Measurements from ENCODE around the gene SOCS7.
A peak's percentile ranks its signal among the peaks of the same experiment; 100 is the strongest.

SOCS7 gene

DNA sequence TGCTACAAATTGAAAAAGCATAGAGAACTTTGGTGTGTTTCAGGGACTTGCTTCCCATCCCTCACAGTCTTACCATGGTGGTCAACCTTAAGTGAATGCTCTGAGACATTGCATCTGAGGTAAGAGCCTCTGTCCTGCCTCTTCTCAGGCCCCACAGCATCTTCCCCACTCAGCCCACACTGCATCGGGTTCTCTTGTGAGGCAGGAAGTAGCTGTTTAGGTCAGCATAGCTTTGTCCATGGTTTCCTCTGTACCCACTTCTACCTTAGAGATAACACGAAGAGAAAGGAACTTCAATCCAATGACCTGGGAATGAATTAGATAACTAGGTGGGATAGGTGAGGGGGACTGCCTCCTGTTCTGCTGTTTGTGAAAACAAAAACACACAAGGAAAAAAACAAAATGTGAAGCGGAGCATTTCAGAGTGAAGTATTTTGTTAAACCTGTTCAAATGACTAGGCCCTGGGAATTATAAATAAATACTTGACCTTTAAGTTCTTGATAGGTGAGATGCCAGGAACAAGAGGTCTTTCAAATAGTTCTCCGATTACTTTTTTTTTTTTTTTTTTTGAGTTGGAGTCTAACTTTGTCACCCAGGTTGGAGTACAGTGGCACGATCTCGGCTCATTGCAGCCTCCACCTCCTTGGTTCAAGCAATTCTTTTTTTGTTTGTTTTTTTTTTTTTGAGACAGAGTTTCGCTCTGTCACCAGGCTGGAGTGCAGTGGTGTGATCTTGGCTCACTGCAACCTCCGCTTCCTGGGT lies 17.7 kb downstream of the SOCS7 start:
- DNase-seq, result no peak

DNA sequence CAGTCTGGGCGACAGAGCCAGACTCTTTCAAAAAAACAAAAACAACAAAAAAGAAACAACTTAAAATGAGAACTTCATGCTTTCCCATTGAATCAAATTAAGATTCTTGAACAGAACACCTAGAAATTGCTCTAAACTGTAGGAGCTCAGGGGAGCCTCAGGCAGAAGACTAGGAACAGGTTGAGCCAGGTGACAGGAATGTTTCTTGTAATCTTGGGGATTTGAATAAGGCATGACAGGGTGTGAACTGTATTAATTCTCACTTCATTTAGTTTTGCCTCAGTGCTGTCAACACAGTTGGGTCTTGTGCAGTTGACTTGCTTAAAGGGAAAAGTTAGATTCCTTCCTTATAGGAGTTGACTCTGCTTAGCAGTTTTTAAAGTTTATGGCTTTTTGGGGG lies 27.8 kb downstream of the SOCS7 start:
- DNase-seq, result no peak

GRCh38 chr17:38395090-38395489 lies 43.4 kb downstream of the SOCS7 start:
- no peak for DNase-seq

GRCh38 chr17:38397227-38397626 lies 45.6 kb downstream of the SOCS7 start:
- no peak for DNase-seq

- no peak for DNase-seq
These were observed 48.6 kb downstream of the SOCS7 start for GRCh38 chr17:38400286-38400685.

- no peak for DNase-seq
These were observed 49.8 kb downstream of the SOCS7 start for GRCh38 chr17:38401459-38401858.

DNA sequence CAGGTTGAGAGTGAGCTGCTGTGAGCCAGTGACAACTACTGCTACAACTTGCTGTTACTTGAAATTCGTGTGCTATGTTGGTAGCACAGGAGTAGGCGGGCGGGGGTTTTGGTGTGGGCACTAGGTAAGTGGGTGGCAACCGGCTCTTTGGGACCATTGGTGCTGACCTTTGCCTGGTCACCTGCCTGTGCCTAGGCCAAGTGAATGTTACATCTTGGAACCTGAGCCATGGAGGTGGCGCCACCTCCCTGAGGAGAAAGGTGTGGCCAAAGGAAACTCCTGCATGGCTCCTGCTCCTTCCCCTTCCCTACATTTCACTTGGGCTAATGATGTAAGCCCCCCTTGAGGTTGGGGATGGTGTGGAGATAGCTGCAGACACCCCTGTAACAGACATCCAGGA lies 51.3 kb downstream of the SOCS7 start:
- DNase-seq, result no peak

GRCh38 chr17:38403491-38403890 lies 51.8 kb downstream of the SOCS7 start:
- no peak for DNase-seq

DNA sequence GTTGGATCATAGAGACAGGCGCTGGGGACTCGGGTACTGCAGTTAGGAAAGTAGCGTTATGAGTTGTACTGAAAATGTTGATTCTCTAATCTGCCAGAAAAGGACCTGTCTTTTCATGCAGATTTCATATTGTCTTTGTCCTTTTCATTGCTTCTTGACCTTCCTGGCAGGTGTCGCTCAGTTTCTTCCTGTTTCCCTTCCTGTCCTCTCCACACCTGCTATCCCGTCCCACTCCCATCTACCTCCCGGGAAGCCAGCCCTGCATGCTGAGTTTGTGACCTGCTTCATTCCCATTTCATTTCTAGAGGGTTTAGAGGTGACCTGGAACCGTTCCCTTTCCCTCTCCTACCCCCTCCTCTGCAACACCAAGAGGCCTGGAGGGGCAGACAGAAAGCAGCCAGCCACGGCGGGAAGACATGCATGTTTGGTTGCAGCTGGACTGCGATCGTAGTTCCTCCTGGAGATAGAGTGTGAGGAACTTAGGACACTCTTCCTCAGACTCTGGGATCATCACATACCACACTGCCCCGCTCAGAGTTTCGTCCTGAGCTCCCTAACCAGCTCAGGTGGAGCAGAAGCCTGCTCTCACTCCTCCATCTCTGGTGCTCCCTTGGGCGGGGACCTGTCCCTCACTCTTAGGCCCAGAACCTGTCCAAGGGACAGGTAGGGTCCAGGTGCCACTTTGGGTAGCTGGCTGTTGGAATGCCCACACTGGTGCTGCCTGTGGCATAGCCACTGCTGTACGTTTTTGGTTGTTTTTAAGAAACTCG lies 52.7 kb downstream of the SOCS7 start:
- no peak for DNase-seq

DNA sequence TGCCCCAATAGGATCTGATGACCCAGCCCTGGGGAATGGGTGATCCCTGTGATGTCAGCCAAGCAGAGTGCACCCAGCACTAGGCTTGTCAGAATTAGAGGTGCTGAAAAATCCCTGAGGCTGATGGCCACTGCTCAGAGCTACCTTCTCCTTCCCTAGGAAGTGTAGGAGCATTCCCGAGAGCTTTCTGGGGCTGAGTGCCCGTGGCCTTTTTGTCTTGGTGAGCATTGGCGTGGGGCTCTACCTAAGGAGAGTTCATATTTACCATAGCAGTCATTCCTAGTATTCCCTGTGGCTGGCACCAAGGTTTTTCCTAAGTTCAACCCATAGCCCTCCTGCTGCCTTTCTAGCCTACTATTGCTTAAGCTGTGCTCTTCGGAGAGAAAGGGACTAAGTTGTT lies 54.0 kb downstream of the SOCS7 start:
- no peak for DNase-seq

DNA sequence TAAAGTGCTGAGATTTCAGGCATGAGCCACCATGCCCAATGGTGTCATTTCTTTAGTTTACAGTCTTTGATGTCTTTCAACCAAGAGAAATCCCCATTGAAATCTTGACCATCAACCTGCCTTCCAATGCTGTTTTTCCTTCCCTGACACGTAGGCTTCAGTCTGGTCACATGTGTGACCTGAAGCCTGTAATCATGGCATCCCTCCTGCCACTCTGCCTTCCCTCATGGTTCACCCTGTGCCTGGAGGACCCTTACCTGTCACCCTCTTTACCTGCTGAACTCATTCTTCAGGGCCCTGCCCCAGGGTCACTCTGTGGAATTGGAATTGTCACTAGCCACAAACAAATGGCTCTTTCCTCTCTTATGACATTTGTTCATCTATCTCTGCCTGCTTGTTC lies 58.6 kb downstream of the SOCS7 start:
- DNase-seq, result no peak

DNA sequence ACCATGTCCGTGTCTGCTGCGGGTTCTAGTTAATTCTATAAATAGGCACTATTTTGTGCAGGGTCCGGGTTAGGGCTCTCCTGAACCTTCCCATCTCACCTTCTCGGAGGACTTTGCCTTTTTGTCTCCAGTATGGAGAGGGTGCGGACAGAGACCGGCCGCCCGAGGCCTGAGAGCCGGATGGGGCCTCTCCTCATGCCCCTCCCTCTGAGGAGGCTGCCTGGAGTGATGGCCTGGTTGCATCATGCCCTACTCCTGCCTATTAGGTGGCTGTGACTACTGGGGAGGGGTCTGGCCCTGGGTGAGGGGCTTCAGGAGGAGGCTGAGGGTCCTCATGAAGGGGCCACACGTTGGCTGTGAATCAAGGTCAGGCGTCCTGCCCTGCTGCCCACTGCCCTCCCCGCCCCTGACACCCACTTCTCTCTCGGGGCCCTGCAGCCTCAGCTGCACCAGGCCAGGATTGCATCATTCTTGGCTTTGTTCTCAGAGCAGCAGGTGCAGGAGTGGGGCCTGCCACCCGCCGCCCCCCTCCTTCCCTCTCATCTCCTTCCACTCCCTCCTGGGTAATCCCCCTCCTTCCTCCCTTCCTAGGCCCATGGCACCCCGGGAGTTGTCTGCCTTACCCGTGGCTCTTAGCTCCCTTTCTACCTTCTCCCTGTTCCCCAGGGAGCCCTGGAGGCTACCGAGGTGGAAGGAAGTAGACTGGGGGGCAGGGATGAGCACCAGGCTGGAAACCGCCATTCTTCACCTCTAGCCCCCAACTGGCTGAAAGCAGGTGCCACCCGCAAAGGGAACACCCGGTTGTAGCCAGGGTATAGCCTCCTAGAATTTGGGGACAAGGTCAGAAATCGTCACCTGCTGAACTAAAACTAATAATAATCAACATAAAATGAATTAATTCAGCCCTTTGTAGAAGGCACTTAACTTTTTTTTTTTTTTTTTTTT lies 63.9 kb downstream of the SOCS7 start:
- peak in 1 of 2 donors; percentile 17 for DNase-seq

GRCh38 chr17:38416840-38417209 lies 65.2 kb downstream of the SOCS7 start:
- no peak for DNase-seq

DNA sequence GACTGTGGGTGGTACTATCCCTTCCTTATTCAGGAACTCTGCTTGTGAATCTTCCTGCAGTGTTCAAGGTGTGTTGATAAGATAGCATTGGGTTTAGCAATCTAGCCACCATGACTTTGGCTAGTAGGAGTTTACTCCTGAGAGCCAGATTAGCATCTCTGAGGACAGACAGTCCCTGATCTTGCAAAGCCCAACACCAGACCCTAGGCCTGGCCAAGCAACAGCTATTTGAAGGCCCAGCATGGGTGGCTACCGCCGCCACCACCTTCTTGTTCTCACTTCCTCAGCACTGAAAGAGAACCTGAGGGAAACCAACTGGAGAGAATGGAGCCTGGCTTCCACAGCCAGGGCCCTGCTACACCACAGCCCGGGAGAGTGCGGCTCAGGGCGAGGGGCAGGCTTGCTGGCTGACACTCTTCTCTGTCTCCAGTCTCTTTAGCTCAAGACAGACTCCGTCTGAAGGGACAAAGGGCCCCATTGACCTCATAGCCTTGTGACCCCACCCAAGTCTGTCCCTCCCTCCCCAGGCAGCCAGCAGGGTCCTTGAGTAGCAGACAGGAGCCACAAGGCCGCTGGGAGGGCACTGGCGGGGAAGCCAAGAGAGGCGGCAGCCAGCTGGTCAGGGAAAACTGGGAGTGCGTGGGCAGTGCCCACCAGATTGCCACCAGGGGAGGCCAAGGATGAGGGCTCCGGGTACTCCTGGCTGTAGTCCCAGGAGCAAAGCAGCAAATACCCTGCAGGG lies 65.7 kb downstream of the SOCS7 start:
- no peak for DNase-seq

- DNase-seq, result no peak
These were observed 66.5 kb downstream of the SOCS7 start for GRCh38 chr17:38418062-38418692.

DNA sequence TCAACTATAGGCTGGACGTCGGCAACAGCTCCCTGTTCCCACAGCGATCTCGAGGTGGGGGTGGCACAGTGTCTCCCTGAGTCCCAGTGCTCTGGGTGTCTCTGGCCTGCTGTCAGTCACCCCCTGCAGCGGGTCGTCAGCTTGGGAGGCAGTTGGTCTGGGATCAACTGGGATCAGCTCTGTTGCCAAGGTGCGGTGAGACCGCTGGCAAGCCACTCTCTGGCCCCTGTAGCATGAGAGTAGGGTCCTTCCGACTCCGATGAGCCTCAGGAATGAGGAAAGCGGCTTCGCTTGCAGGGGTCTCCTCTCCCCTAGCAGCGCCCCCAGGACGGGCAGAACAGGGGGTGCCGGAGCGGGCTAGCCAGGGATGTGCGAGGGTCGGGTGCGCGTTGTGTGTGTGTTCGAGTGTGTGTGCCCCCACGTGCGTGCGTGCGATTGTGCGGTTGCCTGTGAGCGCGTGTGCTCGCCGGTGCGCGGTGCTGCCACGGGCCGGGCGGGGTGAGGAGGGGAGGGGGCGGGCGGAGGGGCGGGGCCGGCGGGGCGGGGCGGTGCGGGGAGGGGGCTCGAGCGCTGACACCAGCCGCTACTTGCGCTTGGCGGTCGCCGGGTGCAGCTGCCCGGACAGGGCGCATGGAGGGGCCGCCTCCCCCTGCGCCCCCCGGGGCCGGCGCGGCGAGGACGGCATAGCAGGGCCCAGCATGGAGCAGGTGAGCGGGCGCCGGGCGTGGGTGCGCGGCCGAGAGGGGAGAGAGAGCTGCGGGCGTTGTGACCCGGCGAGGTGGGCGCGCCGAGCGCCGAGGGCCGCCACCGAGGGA lies 67.3 kb downstream of the SOCS7 start:
- no peak for DNase-seq

GRCh38 chr17:38419508-38419981 lies 67.9 kb downstream of the SOCS7 start:
- no peak for DNase-seq

DNA sequence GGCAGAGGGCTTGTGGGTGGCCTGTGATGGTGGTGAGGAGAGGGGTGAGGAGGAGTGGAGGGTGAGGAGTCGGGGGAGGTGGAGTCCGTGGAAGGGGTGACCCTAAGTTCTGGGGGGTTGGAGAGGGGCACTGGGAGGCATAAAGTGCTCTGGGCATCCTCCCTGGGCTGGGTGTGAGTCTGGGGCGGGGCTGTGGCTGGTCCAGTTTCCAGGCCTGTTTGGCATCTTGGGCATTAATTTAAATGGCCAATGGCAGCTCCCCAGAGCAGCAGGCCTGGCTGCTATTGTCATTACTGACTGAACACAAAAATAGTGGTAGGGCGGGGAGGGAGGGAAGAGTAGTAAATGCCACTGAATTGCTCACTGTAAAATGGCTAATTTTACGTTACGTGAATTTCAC lies 68.9 kb downstream of the SOCS7 start:
- DNase-seq, result no peak

- no peak for DNase-seq
These were observed 69.7 kb downstream of the SOCS7 start for GRCh38 chr17:38421171-38421841.

Measured in bone marrow (tissue), 2 donors.